Measurements from ENCODE around the gene THOC6.

Gene THOC6

DNA sequence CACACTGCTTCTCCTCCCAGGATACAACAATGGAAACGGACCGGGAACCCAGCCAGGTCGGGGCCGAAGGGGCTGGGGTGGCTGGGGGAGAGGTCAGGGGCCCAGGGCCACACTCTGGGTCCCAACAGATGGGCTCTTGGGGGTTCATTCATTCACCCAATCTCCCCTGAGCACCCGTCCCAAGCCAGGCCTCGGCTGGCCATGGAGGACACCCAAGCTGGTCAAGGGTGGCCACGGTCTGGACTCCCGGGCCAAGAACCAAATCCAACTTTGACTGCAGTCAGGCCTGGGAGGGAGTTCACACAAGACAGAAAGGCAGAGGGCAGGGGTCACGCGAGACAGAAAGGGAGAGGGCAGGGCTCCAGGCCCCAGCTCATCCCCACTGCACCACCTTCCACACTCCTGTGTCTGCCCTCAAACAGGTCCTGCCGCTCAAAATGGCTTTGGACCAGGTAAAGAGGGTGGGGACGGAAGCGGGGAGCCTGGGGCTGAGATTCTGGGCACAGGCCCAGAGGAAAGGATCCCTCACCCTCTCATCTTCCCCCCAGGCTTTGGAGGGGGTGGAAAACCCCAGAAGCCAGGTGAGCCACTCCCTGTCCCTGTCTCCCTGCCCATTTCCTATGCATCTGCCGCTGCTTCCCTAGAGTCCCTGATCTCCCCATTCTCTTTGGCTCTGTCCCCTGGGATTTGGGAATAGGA is 31.3 kb upstream of the THOC6 start:
- no peak for DNase-seq

DNA sequence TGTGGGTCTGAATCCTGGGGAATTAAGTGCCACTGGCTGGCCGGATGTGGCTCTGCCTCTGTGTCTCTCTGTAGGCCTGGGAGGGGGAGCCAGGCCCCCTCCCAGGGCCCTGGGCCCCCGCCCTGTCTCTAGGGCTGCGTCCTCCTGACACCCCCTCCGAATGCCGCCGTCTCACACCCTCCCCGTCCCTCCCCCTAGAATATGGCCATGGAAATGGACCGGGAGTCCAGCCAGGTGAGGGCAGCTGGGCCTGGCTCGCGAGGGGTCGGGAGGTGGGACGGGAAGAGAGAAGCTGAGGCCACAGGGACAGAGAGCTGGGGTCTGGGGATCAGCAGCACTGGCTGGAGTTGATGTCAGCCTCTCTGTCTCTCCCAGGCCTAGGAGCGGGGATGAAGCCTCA is 27.5 kb upstream of the THOC6 start:
- no peak for DNase-seq

DNA sequence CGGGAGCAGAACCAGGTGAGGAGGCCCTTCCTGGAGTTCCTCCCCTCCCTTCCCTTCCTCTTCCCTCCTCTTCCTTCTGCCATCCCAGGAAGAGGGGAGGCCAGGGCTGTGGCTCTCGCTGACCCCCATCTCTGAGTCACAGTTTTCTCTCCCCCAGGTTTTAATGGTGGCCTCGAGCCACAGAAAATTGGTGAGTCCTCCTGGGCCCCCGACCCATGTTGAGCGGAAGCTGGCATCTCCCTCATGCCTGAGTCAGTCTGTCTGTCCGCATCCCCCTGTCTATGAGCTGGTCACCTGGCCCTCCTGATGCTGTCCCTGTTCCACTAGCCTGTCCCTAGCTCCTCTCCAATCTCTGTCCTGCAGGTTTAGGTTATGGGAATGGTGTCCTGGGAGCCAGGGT is 23.9 kb upstream of the THOC6 start:
- DNase-seq, result no peak

DNA sequence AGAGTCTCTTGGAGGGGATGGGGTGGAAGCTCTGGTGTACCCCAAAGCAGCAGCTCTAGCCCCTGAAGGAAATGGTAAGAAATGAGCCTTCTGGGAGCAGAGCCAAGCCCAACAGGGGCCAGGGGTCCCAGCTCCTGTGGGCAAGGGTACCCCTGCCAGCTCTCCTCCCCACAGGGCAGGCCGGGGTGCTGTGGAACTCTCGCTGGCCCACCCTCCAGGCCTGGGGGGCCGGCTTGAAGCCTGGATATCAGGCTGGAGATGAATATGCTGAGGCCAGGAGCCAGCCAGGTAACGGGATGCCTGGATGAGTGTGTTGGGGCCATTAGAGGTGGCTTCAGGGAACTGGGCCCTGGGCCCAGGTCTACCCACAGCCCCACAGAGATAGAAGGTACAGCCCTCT is 23.3 kb upstream of the THOC6 start:
- DNase-seq, result no peak

DNA sequence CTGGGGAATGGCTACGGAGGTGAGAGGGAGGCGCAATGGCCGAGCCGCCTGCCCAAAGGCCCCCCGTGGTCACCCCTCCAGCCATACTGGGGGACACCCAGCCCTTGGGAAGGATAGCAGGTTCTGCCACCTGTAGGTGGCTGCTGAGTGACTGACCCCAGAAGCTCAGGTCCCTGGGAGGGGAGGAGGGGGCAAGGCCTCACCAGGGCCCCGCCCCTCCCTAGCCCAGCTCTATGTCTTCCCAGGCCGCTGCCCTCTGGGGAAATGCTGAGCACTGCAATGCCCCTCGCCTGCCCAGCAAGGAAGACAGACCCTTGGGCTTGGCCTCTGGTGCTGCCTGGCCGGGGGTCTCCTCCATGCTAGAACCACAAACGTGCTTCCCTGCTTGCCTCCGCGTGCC is 22.5 kb upstream of the THOC6 start:
- no peak for DNase-seq

DNA sequence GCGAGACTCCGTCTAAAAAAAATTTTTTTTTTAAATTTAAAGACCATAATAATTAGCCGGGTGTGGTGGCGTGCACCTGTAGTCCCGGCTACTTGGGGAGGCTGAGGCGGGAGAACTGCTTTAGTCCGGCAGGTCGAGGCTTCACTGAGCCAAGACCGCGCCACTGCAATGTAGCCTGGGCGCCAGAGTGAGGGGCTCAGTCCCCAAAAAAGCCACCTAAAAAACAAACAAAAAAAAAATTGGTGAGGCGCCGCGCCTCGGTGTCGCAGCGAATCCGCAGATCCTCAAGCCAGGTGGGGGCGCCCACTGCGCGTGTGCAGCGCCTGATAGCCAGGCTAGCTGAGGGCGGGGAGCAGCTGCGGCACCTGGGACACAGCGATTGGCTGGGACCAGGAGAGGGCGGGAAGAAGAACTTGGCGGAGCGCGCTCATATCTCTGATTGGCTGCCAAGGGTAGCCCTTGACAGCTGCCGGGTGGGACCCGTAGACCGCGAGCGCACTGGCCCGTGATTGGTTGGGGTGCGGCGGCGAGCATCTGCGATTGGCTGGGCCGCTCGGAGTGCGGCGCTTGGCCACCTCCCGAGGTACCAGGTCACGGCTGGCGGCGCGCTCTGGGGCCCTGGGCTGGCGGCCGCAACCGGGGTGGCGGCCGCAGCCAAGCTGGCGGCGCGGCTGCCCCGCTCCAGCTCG is 20.1 kb upstream of the THOC6 start:
- peak; percentile 99 for DNase-seq

DNA sequence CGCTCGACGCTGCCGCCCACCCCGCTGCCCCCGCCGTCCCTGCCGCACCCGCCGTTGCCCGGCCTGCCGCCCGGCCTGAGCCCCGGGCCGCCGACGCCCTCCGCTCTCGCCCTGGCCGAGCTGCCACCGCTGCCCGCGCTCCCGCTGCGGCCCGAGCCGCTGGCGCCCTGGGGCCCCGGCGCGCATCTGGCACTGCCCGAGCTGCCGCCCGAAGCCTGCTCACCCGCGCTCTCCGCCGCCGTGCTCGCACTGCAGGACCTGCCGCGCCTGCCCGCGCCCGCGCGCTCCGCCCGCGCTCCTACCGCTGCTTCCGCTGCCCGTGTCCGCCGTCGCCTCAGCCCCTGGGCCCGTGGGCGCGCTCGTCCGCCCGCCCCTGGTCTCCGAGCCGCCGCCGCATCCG is 19.5 kb upstream of the THOC6 start:
- DNase-seq, result no peak

DNA sequence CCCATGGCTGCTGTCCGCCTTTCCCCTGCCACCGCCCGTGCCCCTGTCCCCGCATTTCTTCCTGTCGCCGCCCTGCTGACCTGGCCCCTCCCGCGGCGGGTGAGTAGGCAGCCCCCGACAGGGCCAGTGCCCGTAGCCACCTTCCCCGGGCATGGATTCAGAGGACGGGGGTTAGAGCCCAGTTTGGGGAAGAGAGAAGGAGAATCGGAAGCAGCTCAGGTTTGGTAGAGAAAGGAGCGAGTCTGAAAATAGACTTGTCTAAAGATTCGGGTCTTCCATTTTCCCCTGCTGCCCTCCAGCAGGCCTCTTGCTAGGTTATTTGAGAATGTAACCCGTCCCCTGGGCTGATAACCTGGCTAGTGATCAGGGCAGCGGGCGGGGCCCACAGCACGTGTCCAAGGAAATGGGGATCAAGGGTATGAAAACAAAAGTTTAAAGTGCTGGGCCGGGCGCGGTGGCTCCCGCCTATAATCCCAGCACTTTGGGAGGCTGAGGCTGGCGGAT is 19.0 kb upstream of the THOC6 start:
- DNase-seq, result no peak

DNA sequence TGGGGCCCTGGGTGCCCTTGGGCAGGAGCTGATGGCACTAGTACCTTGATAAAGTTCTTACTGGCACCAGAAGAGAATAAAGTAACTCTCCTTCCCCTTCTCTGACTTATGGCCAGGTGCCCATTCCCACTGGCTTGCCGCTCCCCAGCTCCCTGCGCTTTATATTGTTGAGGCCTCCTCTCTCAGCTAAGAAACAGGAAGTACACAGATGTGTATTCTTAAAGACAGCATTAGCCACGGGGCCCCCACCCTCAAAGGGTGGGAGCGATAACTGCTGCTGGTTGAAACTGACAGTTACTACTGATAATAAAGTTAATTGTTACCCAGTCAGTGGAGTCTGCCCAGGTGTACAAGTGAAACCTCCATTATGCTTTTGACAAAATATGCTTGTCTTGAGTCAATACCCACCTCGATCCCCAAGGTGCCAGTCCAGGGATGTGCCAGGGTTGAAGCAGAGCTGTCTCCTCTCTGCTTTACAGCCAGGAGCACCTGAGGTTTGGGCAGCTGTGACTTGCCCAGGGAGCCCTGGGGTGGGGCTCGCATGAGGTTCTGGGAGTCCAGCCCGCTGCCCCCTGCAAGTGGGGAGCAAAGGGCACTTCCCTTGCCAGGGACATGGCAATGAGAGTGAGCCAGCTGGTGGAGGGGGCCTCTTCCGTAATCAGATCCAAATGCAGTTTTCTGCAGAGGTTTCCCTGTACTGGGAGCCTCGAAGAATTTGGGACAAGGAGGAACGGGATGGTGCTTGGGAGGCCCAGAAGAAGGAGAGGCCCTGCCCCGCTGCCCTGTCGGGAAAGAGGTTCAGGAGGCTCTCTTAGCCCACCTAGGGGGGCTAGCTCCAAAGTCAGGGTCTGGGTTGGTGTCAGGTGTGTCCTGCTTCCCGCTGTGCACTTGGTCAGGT is 16.5 kb upstream of the THOC6 start:
- no peak for DNase-seq

DNA sequence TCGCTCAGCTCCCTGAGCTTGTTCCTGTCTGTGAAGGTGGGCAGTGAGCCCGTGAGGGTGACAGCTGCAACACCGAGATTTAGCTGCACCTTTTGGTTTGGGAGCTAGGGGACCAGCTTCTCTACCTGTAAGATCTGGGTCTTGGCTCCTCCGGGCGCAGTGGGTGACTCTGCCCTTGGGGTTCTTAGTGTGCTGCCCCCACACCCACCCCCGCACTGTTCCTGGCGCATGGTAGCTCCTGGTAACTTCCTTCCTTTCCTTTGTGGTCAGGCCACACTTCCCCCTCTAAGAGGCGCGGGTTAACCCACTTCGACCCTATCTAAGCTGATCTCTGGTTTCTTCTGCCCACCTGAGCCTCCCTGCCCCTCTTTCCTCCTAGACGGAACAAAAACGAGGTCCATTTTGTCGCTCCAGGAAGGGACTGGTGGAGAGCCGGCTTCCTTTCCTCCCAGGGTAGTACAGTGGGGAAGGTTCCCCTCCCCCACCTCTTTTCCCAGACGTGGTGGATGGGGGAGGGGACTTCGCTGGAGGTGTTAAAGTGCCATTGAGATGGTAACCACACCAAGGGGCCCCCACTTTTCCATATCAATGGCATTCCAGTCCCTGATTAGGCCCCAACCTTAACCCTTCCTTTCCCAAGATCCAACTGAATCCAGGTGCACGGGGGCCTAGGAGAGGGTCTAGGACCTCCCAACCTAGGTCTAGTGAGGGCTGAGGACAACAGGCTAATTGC is 15.7 kb upstream of the THOC6 start:
- no peak for DNase-seq

DNA sequence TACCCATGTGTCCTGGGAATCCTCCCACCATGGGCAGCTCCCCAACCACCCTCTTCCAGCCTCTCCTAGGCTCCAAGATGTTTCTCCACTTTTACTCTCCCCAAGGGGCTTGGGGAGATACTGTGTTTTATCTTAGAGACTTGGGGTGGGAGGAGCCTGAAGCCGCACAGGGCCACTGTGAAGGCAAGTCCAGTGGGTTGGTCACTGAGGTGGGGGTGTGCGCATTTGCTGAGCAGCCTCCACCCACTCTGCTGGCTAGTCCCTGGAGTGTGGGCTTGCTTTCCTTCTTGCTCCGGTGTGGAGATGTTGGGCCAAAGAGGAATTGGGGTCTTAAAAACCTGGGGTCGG is 15.2 kb upstream of the THOC6 start:
- no peak for DNase-seq

DNA sequence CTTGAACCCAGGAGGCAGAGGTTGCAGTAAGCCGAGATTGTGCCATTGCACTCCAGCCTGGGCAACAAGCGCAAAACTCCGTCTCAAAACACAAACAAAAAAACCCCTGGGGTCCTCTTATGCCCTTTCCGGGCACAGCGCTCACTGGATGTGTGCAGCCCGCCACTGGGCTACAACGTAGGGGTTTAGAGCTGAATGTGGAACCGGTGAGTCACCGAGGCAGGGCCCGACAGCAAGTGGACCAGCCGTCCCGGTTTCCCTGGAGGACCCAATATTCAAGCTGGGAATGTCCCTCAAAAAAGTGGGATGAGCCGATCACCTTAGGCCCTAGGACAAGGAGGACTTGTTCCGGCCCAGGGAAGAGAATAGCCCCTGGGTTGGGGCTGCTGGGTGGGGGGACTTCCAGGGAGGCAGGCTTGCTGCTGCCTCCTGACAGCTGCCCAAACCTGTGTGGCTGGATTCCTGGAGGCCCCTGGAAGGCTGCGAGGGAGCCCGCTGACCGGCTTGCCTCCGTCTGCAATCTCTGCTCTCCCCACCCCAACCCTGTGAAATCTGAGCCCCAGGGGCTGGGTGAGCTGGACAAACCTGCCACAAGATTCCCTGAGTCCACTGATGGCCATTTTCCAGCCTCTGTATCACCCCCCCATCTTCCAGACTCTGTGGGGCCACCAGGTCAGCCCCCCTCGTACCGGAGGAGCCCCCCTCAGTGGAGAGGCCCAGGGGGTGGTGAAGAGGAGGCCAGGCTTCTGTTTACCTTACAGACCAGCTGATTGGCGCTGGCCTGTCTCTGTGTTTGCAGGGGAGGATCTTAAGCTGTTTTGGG is 14.1 kb upstream of the THOC6 start:
- DNase-seq, result no peak

DNA sequence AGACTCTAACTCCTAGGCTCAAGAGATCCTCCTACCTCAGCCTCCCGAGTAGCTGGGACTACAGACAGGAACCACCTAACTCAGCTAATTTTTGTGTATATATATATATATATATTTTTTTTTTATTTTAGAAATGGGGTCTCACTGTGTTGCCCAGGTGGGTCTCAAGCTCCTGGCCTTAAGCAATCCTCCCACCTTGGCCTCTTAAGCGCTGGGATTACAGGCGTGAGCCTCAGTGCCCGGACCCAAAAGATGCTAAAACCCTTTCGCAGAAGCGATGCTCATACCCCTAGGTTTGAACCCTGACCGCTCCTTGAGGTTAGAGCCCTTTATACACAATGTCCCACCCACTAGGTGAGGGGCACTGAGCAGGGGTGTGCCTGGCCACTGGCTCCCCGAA is 13.3 kb upstream of the THOC6 start:
- no peak for DNase-seq

DNA sequence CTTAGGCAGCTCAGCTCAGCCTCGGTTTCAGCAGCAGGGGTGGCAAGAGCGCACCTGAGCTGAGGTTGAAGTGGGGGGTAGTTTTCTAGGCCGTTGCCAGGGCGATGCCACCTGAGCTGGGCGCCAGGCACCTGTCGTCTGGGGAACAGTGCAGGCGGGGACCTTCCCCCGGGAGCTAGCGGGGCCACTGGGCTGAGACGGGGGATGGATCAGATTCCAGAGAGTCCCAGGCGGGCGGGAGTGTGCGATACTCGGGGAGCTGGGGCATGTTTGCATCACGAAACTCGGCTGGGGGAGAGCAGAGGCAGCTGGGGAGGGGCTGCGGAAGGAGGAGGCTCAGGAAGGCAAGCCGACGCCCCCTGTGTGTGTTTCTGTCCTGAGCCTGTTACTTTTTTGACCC is 11.6 kb upstream of the THOC6 start:
- peak; percentile 82 for DNase-seq

DNA sequence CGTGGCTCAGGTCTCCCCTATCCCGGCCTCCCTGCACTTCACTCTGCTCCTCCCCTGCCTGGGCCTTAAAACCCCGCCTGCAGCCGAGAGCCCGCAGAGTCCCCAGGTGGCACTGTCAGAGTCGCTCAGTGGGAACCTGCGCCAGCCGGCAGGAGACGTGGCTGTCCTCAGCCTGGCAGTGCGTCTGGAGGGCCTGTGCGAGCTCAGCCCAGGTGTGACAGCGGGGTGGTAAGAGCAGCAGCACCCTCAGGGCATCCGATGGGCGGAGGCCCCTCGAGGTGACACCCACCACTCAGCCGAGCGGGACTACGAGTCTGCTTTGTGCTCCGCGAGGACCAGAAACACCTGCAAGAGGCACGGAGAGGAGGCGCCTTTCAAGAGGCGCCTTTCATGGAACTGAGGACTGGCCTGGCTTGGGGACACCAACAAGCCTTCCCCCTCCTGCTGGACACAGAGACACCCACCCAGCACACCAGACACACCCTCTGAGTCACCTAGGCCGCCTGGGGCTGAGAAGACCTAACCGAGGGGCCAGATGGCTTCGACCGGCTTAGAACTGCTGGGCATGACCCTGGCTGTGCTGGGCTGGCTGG is 10.9 kb upstream of the THOC6 start, which contains the start of gene CLDN9:
Gene CLDN9 (plus strand): TSS at position 96 of the 593 bp plus-strand sequence. CDS start 440 bp downstream, at position 536.
- DNase-seq, result peak; percentile 77

DNA sequence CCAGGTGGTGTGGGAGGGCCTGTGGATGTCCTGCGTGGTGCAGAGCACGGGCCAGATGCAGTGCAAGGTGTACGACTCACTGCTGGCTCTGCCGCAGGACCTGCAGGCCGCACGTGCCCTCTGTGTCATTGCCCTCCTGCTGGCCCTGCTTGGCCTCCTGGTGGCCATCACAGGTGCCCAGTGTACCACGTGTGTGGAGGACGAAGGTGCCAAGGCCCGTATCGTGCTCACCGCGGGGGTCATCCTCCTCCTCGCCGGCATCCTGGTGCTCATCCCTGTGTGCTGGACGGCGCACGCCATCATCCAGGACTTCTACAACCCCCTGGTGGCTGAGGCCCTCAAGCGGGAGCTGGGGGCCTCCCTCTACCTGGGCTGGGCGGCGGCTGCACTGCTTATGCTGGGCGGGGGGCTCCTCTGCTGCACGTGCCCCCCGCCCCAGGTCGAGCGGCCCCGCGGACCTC is 10.3 kb upstream of the THOC6 start:
- no peak for DNase-seq

DNA sequence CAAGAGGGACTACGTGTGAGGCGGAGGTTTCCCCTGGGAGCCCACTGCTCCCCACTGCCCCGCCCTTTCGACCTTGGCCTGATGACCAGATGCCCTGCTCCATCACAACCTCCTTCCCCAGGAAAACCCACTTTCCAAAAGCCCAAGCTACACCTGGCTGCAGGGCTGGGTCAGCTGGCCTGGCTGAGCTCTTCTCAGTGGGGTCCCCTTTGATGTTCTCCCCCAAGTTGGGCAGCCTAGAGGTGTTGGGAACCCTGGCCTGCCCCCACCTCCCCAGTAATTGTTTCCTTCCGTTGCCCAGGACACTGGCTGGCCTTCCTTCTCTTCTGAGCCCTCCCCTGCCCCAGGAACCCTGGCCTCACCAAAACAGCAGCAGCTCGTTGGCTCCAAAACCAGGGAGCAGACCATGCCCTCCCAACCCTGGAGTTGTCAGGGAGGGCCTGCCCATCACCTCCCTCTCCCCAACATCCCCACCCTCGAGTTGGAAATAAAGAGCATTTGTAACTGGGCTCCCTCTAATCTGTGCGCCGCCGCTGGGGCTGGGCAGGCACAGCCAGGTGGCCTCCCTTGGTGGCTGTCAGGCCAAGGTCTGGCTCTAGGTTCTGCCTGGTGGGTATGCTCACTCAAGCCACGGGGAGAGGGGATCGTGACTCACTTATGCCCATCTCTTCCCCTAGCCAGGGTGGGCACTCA is 9.7 kb upstream of the THOC6 start:
- no peak for DNase-seq

DNA sequence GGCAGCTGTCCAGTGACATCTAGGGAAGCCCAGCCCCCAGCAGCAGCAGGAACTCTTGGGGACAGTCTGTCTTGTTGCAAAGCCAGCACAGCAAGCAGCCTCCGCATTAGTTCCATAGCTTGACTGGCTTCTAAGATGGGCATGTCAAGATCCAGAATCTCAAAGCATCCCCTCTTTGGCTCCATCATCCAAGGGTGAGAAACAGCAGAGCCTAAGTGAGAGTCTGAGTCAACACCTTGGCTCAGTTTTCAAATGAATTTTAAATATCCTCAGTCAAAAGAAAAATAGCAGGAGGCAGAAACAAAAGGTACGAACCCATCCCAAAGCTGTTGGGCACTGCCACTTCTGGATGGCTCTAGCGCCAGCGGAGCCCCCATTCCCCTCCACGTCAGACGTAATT is 8.9 kb upstream of the THOC6 start:
- DNase-seq, result no peak

DNA sequence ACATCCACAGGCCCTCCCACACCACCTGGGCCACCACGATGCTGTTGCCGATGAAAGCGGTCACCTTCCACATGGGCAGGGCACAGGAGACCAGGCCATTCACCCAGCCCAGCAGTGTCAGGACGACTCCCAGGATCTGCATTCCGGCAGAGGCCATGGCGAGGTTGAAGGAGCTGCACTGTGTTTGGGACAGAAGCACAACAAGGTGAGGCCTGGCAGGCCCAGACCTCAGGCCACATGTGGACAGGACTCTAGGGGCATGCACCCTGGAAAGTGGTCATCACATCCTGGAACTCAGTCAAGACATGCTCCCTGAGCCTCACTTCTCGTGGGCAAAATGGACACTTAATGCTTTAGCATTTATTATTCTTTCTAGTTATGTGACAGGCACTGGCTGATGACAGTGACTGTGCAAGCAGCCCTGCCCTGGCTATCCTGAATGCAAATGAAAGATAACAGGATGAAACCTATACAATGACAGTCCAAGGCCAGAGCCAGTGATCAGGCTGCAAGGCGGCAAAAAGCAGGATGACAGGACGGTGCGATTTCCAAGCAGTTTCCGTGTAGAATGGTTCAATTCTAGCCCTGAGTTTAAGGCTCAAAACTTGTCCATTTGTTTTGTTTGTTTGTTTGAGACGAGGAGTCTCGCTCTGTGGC is 7.8 kb upstream of the THOC6 start:
- DNase-seq, result no peak

DNA sequence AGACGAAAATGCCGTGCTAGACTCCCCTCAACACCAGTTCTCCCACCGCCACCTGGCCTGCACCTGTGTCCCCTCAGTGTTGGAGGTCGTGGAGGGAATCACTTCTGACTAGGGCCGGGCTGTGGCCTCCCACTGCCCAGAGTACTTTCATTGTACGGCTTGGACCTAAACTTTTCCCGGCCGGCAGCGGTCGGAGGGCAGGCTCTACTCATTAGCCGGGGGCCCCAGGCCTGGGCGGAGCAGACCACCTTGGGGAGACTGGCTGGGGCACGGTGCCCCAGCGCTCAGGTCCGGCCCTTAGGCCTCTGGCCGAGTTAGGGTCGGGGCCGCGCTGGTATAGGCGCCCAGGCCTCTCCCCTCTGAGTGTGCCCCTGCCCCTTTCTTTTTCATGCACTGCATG is 6.5 kb upstream of the THOC6 start:
- no peak for DNase-seq
